HG02571 (cell line): Measurements from ENCODE around the gene TRRAP.

Source experiments
- ATAC-seq: cut with Tn5 transposase; IDR thresholded peaks from one replicate; pipeline ENCODE4 v1.9.1; 2021; ENCODE audit warnings: mild to moderate bottlenecking, moderate library complexity; ENCODE audit not compliant: unreplicated experiment

Gene TRRAP

DNA sequence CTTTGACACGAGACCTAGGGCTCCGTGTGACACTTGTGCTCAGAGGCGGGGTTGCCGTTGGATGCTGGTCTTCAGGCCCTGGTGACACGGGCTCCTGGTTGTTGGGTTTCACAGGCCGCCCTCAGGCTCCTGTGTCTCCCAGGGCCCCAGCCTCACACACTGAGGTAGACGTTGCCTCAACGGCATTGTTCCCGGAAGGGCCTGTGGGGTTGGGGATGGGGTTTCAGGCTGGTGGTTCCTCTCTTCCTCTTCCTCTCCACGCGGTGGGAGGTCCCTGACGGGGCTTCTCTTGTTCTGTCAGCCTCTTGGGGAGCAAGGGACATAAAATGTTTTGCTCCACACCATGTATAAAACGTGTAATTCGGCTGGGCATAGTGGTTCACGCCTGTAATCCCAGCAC, 125.1 kb downstream of the TRRAP start:
- ATAC-seq: no peak

GRCh38 chr7:99004216-99004615, 125.9 kb downstream of the TRRAP start:
- no peak for ATAC-seq

- ATAC-seq: no peak
Measured at GRCh38 chr7:99004781-99005500, 126.6 kb downstream of the TRRAP start.

GRCh38 chr7:99005776-99006175, 127.4 kb downstream of the TRRAP start:
- no peak for ATAC-seq

GRCh38 chr7:99006739-99007424, 128.6 kb downstream of the TRRAP start:
- no peak for ATAC-seq

DNA sequence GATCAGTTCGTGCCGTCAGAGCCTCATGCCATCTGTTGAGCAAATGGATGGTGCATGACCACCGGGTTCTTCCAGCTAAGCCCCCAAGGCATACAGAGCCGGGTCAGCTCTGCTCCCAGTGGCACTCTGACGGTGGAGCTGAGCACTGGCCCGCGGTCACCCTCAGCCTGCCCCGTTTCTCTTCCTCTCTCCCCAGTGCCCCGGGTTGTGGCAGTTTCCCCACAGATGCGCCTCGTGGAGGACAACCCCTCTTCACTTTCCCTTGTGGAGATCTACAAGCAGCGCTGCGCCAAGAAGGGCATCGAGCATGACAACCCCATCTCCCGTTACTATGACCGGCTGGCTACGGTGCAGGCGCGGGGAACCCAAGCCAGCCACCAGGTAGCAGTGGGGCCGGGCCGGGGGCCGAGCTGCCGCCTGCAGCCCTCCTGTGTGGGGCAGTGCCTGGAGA, 129.9 kb downstream of the TRRAP start:
- no peak for ATAC-seq

DNA sequence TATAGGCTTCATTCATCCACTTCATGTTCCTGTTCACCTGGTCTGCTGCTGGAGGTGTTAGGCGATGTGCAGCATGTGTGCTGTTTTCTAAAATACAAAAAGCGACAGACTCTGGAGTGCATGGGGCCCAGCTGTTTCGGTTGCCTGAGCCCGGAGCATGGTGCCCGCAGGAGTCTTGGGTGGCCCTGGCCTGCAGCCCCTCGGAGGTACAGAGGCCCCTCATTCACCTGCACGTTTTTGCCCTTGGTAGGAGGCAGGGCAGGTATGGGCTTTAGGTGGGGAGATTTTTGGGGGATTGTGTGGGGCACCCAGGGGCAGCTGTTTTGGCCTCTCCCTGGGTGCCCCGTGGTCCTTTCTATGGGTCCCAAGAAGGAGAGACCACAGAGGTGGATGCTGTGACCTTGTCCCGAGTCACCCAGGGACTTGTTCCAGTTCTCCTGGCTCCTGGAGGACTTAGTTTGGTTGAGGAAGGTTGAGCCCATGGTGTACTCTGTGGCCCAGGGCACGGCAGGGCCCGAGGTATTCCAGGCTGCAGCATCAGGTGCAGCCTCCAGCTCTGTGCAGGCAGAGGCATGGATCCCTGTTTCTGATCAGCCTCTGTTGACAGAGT, 130.7 kb downstream of the TRRAP start:
- no peak for ATAC-seq

GRCh38 chr7:99010281-99010680, 131.9 kb downstream of the TRRAP start:
- no peak for ATAC-seq

DNA sequence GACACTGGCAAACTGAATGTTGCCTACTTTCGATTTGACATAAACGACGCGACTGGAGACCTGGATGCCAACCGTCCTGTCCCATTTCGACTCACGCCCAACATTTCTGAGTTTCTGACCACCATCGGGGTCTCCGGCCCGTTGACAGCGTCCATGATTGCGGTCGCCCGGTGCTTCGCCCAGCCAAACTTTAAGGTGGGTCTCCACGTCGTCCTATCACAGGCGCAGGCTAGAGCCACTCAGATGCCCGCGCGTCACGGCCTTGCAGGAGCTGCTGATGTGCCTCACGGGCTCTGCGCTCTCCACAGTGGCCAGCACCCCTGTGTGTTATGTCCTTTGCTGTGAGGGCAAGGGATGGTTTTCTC, 133.0 kb downstream of the TRRAP start:
- ATAC-seq: no peak

- no peak for ATAC-seq
Measured at GRCh38 chr7:99011706-99012404, 133.5 kb downstream of the TRRAP start.

GRCh38 chr7:99012722-99013121, 134.4 kb downstream of the TRRAP start:
- ATAC-seq: no peak

DNA sequence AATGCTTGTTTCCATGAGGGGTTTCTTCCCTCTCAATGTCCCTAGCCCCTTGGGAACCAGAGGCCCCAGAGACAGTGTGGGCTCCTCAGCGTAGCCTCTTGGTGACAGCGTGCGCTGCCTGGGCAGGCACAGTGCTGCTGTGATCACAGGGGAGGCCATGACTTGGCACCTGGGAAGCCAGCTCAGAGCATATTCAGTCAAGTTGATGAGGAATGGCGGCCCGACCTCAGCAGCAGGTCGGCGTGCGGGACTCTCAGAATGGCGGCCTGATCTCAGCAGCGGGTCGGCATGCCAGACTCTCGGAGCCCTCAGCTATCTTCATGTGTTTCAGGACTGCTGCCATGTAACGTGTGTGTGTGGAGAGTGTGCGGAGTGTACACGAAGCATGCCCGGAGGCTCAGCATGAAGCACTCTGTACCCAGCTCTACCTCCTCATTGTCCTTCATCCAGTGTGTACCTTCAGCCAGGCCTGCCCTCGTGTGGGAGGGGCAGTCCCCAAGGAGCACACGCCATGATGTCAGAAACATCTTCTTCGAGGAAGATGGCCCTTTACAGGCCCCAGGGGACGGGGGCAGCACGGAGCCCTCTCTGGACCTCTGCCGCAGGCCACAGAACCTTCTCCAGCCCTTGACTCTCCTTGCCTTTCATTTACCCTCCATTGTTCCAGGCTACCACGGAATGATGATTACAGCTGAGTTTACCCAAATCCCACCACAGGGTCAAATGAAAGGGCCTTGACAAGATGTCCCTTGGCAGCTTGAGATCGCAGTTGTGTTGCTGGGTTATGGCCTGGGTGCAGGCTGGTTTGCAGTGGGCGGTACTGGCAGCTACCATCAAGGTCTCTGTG, 135.2 kb downstream of the TRRAP start:
- no peak for ATAC-seq

DNA sequence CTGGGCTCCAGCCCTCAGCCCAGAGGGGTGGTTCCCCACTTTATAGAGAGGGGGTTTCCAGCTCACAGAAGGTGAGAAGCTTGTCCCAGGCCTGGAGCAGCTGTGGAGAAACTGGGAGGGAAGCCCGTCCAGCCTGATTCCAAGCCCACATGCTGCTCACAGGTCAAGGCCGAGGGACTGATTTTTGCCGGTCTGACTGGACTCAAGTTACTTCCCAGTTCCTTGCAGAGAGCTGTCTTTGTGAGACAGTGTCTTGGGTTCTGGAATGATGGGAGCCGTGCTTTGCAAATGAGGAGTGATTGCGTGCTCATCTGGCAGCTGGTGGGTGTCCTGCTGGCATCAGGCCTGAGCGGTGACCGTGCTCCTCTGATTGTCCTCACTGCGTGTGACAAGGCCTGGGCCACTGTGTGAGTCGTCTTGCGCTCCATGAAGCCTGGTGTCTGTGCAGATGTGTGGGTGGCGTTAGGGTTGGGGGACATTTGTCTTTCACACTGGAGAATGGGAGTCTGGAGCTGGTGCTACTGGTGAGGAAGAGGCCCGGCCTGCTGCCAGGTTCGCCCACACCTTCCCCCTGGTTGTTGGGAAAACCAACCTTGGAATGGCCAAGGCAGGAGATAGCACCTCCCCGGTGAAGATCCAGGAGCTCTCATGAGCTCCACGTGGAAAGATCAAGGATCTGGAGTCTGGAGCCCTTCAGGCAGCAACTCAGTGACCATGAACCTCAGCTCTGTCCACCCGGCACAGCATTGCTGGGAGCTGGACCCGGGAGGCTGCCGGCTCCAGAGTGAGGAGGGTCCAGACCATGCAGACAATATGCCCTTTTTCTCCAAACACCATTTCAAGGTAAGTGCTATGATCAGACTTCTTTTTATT, 136.0 kb downstream of the TRRAP start:
- no peak for ATAC-seq

- no peak for ATAC-seq
Measured at GRCh38 chr7:99016196-99016595, 137.9 kb downstream of the TRRAP start.

DNA sequence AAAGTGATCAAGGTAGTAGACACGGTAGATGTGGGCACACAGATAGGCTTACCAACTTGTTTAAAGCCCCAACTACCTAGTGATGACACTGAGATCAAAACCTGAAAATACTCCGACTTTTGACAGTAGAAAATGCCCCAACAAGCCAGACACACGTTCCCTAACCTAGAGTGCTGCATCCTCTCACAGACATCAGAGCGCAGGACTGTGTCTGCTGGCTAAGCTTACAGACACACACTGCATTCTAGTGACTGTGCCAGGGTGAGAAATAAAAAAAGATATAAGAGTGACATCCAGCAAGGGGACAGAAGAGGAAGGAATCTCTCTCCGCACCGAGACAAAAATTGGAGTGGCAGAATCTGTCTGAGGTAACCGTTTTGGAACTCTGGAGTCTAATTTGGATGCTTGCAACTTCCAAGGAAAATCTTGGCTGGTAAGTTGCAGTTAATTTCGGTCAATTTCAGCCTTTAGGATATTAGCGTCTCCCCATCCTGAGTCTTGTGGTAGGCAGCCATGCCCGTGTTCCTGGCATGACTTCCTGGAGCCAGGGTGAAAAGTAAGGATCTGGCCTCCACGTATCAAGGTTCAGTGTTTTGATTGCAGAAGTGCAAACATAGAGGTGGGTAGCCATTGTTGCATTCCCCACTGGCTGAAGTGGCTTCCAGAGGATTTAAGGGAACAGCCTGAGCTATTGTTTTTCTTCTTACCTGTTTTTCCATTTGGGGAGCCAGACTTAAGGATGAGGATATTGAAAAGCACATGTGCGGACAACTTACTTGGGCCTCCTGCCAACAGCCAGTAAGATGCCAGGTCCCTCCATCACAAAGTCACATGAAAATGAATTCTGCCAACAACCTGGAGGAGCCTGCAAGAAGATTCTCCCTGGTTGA, 141.4 kb downstream of the TRRAP start:
- ATAC-seq: no peak

- no peak for ATAC-seq
Measured at GRCh38 chr7:99020413-99020715, 142.0 kb downstream of the TRRAP start.

DNA sequence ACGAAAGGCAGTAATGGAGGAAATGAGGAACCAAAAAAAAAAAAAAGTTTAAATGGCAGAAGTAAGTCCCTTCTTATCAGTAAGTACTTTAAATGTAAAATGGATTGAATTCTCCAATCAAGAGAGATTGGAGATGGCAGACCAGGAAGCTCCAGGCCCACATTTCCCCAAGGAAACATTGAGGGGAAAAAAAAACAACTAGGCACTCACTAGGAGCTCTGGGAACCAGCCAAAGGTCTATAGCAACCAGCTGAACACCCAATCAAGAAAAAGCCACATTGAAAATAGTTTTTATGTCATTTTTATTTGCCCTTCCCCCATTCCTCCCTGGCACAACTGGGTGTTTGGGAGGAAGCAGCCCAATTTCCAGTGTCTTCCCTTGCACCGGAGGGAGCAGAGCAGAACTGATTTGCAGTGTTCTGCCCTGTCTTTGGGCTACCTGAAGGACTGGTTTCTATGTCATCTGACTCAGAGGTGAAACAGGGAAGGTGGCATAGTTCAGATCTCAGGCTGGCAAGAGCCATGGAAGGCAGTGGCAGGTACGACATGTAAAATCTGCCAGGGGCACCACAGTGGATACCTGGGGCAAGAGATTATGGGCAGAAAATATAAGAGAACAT, 143.7 kb downstream of the TRRAP start:
- no peak for ATAC-seq

DNA sequence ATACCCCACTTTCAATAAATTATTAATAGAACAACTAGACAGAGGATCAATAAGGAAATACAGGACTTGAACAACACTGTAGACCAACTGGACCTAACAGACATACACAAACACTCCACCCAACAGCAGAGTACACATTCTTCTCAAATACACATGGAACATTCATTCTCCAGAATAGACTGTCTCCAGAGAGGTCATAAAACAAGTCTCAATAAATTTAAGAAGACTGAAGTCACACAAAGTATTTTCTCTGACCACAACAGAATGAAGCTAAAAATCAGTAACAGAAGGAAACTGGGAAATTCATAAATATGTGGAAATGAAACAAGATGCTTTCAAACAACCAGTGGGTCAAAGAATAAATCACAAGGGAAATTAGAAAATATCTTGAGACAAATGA, 145.7 kb downstream of the TRRAP start:
- no peak for ATAC-seq

DNA sequence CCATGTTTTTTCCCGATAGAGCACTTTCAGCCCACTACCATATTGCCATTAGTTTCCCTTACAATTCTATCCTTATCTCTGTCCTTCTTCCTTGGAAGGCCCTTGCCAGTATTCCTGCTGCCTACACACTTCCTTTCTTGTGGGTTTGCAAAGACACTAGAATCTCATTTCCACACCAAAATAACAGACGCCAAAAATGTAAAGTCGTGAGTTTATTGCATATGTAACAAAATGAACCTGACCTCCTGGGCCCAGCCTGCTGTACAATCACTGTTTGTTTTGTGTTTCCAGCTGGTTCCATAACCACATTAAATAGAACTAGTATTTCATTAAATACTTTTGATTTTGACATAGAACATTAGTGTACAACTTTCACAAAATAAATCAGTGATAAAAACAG, 148.9 kb downstream of the TRRAP start:
- no peak for ATAC-seq
